Activated gamma-delta T cell treated with Interleukin-2 at 50 U/mL for 16 hours (primary cell): ENCODE measurements around the gene FKRP.
A peak's percentile ranks its signal among the peaks of the same experiment; 100 is the strongest.

Experiments used
- DNase-seq: peaks from one replicate; pipeline ENCODE4 v3.0.0-alpha.2; 2020

The FKRP gene

GRCh38 chr19:46719629-46720502 lies 26.0 kb upstream of the FKRP start:
- DNase-seq: no peak

- DNase-seq: no peak
Observed at GRCh38 chr19:46720503-46721239, 25.2 kb upstream of the FKRP start.

GRCh38 chr19:46721269-46722003 lies 24.4 kb upstream of the FKRP start:
- no peak for DNase-seq

- no peak for DNase-seq
Observed at GRCh38 chr19:46722004-46722380, 23.9 kb upstream of the FKRP start.

GRCh38 chr19:46722421-46723022 lies 23.3 kb upstream of the FKRP start:
- no peak for DNase-seq

GRCh38 chr19:46723023-46723461 lies 22.8 kb upstream of the FKRP start:
- DNase-seq: no peak

GRCh38 chr19:46723471-46723870 lies 22.4 kb upstream of the FKRP start:
- no peak for DNase-seq

- no peak for DNase-seq
Observed at GRCh38 chr19:46724468-46724867, 21.4 kb upstream of the FKRP start.

GRCh38 chr19:46725036-46725820 lies 20.6 kb upstream of the FKRP start:
- no peak for DNase-seq

- no peak for DNase-seq
Observed at GRCh38 chr19:46725859-46726393, 19.9 kb upstream of the FKRP start.

GRCh38 chr19:46726551-46726950 lies 19.3 kb upstream of the FKRP start:
- DNase-seq: no peak

GRCh38 chr19:46726971-46727501 lies 18.8 kb upstream of the FKRP start:
- DNase-seq: no peak

GRCh38 chr19:46727757-46728156 lies 18.1 kb upstream of the FKRP start:
- no peak for DNase-seq

- no peak for DNase-seq
Observed at GRCh38 chr19:46728208-46728607, 17.6 kb upstream of the FKRP start.

GRCh38 chr19:46728693-46729339 lies 17.0 kb upstream of the FKRP start:
- peak; percentile 83 for DNase-seq

GRCh38 chr19:46729696-46730095 lies 16.2 kb upstream of the FKRP start:
- DNase-seq: no peak

GRCh38 chr19:46730187-46730586 lies 15.7 kb upstream of the FKRP start:
- DNase-seq: no peak

- no peak for DNase-seq
Observed at GRCh38 chr19:46730595-46730994, 15.3 kb upstream of the FKRP start.

GRCh38 chr19:46731007-46731501 lies 14.8 kb upstream of the FKRP start:
- no peak for DNase-seq

GRCh38 chr19:46731584-46731983 lies 14.3 kb upstream of the FKRP start:
- DNase-seq: no peak
